Retinal pigment epithelial cell (primary cell): ENCODE data around the gene MYLK2.

ENCODE experiments used
- DNase-seq: peaks from one replicate; pipeline ENCODE4 v3.0.0-alpha.2; 2010; ENCODE audit warnings: low read depth
- H3K4me3 ChIP-seq: 2 replicates; pipeline ENCODE4 v1.5.1; 2011; ENCODE audit warnings: mild to moderate bottlenecking, low read length, control low read depth, moderate library complexity
- TF ChIP-seq, protein P1 (sequence below): conservative IDR thresholded peaks from 2 replicates; pipeline ENCODE4 v1.5.1; 2011; ENCODE audit warnings: low read depth, low read length, control low read depth, inconsistent platforms

MYLK2 gene

DNA sequence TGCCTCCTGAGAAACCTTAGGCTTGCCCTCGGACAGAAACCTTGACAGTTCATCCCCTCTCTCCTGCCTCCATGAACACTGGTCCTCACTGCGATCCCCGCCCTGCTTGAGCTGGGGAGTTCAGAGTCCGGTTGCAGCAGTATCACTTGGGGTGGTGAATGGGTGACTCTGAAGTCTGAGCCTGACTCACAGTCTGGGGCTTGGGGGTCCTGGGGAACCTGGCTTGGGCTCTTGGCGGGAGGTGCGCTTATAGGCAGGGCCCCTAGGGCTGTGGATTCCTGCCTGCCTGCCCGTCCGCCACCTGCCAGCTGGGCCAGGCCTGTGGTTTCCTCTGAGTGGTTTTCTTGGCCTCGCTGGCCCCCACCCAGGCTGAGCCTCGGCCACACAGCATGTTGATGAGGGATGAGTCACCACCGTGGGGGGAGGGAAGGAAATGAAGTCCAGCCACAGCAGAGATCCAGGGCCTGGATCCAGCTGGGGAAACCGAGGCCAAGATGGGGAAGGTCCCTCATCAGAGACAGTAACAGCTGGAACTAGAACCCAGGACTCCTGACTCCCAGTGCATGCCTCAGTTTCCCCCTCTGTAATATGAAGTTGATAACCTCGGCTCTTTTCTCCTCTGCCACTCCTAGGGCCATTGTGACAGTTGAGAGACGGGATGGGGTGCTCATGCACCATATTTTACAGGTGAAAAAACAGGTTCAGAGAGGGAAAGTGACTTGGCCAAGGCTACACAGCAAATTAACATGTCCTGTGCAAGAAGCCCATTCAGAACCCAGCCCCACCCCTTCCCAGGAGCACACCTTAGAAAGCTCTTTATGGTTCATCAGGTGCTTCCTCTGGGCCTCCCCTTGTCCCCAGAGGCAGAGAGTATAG is 17.1 kb downstream of the MYLK2 start:
- peak; percentile 75 for DNase-seq
- H3K4me3 ChIP-seq, result no peak overlapping the region
- TF ChIP-seq, protein P1, sequence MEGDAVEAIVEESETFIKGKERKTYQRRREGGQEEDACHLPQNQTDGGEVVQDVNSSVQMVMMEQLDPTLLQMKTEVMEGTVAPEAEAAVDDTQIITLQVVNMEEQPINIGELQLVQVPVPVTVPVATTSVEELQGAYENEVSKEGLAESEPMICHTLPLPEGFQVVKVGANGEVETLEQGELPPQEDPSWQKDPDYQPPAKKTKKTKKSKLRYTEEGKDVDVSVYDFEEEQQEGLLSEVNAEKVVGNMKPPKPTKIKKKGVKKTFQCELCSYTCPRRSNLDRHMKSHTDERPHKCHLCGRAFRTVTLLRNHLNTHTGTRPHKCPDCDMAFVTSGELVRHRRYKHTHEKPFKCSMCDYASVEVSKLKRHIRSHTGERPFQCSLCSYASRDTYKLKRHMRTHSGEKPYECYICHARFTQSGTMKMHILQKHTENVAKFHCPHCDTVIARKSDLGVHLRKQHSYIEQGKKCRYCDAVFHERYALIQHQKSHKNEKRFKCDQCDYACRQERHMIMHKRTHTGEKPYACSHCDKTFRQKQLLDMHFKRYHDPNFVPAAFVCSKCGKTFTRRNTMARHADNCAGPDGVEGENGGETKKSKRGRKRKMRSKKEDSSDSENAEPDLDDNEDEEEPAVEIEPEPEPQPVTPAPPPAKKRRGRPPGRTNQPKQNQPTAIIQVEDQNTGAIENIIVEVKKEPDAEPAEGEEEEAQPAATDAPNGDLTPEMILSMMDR, result no peak

DNA sequence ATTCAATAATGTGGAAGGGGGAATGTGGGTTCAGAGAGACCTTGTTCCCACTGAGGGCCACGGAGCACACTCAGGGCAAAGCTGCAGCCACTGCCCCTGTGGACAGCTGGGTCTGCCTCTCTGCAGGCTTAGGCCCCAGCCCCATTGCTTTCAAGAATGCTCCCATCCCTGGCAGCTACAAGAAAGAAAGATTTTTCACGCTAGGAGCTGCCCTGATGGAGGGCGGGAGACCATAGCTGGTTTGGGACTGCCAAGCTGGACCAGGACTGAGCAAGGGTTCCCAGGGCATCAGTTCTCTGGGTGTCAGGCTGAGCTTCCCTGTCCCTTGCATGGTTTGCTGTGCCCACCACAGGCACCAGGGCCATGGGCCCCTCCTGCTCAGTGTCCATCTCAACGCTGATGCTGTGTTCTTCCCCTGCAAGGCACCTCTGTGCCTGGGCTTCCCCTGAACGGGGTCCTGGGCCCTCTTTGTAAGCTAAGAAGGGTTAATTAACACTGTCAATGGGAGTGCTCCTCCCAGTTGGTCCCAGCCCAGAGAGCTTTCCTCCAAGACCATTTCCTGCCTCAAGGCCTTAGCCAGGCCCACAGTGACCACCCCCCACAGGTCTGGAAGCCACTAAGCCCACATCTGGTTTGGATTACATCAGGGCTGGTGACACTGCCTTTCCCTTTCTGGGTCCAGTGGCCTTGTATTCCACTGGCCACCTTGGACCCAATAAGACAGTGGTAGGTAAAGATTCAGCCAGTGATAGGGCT is 17.9 kb downstream of the MYLK2 start:
- H3K4me3 ChIP-seq, result no peak overlapping the region
- no peak for DNase-seq
- TF ChIP-seq, protein P1, result no peak

GRCh38 chr20:31837896-31838397 is 18.8 kb downstream of the MYLK2 start:
- DNase-seq, result no peak
- TF ChIP-seq, protein P1, result no peak
- no peak overlapping the region for H3K4me3 ChIP-seq

- no peak for DNase-seq
- TF ChIP-seq, protein P1, result no peak
- no peak overlapping the region for H3K4me3 ChIP-seq
These were observed 19.6 kb downstream of the MYLK2 start for GRCh38 chr20:31838646-31839292.

DNA sequence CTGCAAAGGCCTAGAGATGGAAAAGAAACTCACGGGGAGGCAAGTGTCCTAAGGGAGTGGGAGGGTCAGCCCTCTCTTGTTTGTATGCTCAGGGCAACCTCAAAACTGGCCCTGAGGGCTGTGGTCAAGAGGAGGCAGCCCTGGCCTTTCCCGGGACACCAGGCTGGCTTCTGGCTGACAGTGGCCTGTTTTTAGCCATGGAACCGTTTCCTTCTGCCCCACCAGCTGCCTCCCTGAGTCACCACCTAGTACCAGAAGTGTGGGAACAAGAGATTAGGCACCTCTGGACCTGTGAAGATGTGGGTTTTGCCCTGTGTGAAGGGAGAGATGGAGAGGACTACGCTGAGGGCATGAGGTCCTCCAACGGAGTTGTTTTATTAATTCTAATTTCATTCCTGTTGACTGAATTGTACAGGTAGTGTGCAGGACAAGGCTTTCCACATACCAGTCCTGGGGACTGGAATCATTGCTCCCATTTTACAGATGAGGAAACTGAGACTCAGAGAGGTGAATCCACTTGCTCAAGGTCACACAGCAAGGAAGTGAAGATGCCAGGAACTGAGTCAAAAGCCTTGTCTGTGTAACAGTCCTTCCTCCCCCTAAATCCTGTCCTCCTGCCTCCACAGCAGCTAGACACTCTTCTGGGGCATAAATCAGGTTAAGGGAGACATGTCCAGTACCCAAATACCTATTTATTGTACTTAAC is 20.8 kb downstream of the MYLK2 start:
- TF ChIP-seq, protein P1, result no peak
- H3K4me3 ChIP-seq, result no peak overlapping the region
- no peak for DNase-seq
